MM.1S (cell line): ENCODE results near the gene ARL3.

Experiments used
- CTCF ChIP-seq: fragments of 300-600 bp; sonication (generic); IDR thresholded peaks from 2 replicates; pipeline ENCODE4 v1.5.1; 2016; ENCODE audit warnings: antibody characterized with exemption, low read length, mixed read lengths
- EZH2 ChIP-seq: fragments of 300-600 bp; sonication (generic); optimal IDR thresholded peaks from 2 replicates; pipeline ENCODE3; 2017; ENCODE audit warnings: low read depth, mild to moderate bottlenecking, antibody characterized with exemption, low read length, mixed read lengths

GRCh38 chr10:102744374-102745051, 30.3 kb upstream of the ARL3 start:
- no peak for TF ChIP-seq CTCF
- no peak for TF ChIP-seq EZH2
